HepG2 (cell line): ENCODE data around the gene RASGRP4. TPM values are rescaled to one million over a fixed set of nuclear protein-coding genes. Genes with fewer than 3 reads are reported as not detected.
"Not testable (repeated sequence)": the region's sequence is repeated elsewhere in the genome, so short reads cannot be mapped to it uniquely, and the experiment has no call there.

Source experiments
- ATAC-seq: fragments of 200-7000 bp; cut with Tn5 transposase; 3 replicates; pipeline ENCODE4 v1.9.1; 2020; ENCODE audit warnings: mild to moderate bottlenecking, moderate library complexity
- BruUV-seq: library from RNA; stranded (reverse); fragments of 400-500 nt; replicated peaks from 2 replicates; lab custom pipeline; 2021; lab: Mats Ljungman, UMichigan
- CTCF ChIA-PET: fragments of 300-600 bp; formaldehyde crosslinking; extraction: SDS; loops from one replicate; lab custom pipeline; 2021; ENCODE audit warnings: low total read pairs, inconsistent platforms, low intra/inter-chr PET ratio; lab: Yijun Ruan, JAX
- POLR2A ChIA-PET: fragments of 350-600 bp; sonication (Branson Sonifier 250); formaldehyde crosslinking; loops from one replicate; lab custom pipeline; 2020; ENCODE audit warnings: antibody characterized with exemption, inconsistent platforms; lab: Yijun Ruan, JAX
- DNase-seq: peaks from one replicate; pipeline ENCODE4 v3.0.0-alpha.2; 2015; ENCODE audit warnings: low spot score
- FAIRE-seq: peaks from 3 replicates; lab custom pipeline; 2011; peaks lifted over from hg19 to GRCh38; lab: Jason Lieb, UNC
- H2AFZ ChIP-seq: one replicate; pipeline ENCODE4 v1.6.1; 2011; ENCODE audit warnings: low read length, inconsistent platforms
- H3K27ac ChIP-seq: fragments of 300-600 bp; 3 replicates; pipeline ENCODE4 v1.8.0; 2011; ENCODE audit warnings: mixed run types, mild to moderate bottlenecking, mixed read lengths, low read length, inconsistent platforms; ENCODE audit not compliant: insufficient read depth; ENCODE audit errors: extremely low read length
- H3K27me3 ChIP-seq, 2 experiments: fragments of 200-600 bp in 1 of 2; 2 replicates in 1 of 2; 3 replicates in 1 of 2; pipeline versions ENCODE4 v1.6.0 to v1.8.0; 2011; ENCODE audit warnings: low read length in 2 of 2, mild to moderate bottlenecking in 2 of 2, moderate library complexity in 2 of 2, inconsistent platforms in 1 of 2; ENCODE audit not compliant: insufficient read depth in 2 of 2, control insufficient read depth in 1 of 2
- H3K36me3 ChIP-seq, 2 experiments: fragments of 200-600 bp in 1 of 2; replicated peaks in 1 of 2; 2 replicates in 1 of 2; 3 replicates in 1 of 2; pipeline versions ENCODE4 v1.5.1 to v1.8.0; 2011; ENCODE audit warnings: low read length in 2 of 2, inconsistent platforms in 1 of 2; ENCODE audit not compliant: insufficient read depth in 2 of 2, control insufficient read depth in 1 of 2
- H3K4me1 ChIP-seq: 2 replicates; pipeline ENCODE4 v1.5.1; 2012; ENCODE audit warnings: low read length, inconsistent platforms; ENCODE audit not compliant: insufficient read depth
- H3K4me2 ChIP-seq: 2 replicates; pipeline ENCODE4 v1.6.0; 2011; ENCODE audit warnings: low read depth, low read length, inconsistent platforms
- H3K4me3 ChIP-seq, 3 experiments: fragments of 200-600 bp in 1 of 3; sonication (generic), shearing (Covaris generic) in 1 of 3; replicated peaks in 1 of 3; 2 replicates each; pipeline ENCODE4 v1.5.1; 2011 to 2016; ENCODE audit warnings: low read length in 3 of 3, inconsistent platforms in 2 of 3, low read depth in 2 of 3, mild to moderate bottlenecking in 2 of 3, control low read depth in 1 of 3, mixed read lengths in 1 of 3; ENCODE audit not compliant: insufficient read depth in 1 of 3
- H3K79me2 ChIP-seq: one replicate; pipeline ENCODE4 v1.6.1; 2011; ENCODE audit warnings: low read length, inconsistent platforms; ENCODE audit not compliant: insufficient read depth
- H3K9ac ChIP-seq: 2 replicates; pipeline ENCODE4 v1.6.0; 2011; ENCODE audit warnings: mild to moderate bottlenecking, low read depth, low read length, inconsistent platforms; ENCODE audit not compliant: insufficient read depth
- H3K9me3 ChIP-seq: 2 replicates; pipeline ENCODE4 v1.5.1; 2012; ENCODE audit warnings: mild to moderate bottlenecking, low read length
- H4K20me1 ChIP-seq: 2 replicates; pipeline ENCODE4 v1.6.0; 2011; ENCODE audit warnings: inconsistent platforms, mild to moderate bottlenecking, low read length, moderate library complexity; ENCODE audit not compliant: insufficient read depth
- CREB1 ChIP-seq, 2 experiments: fragments of 450-650 bp in 1 of 2; IDR thresholded peaks; 2 replicates each; pipeline ENCODE4 v1.6.1; 2016 to 2017; ENCODE audit warnings: control low read depth in 1 of 2, mild to moderate bottlenecking in 1 of 2, missing compliant biosample characterization in 1 of 2, missing genetic modification characterization in 1 of 2
- MAFK ChIP-seq, 2 experiments: IDR thresholded peaks in 1 of 2; conservative IDR thresholded peaks in 1 of 2; 2 replicates each; pipeline ENCODE4 v1.6.1; 2011; ENCODE audit warnings: improper control_type of control experiment in 2 of 2, low read length in 2 of 2
- ZNF7 ChIP-seq: IDR thresholded peaks from 2 replicates; pipeline ENCODE4 v1.6.1; 2016; ENCODE audit warnings: missing biosample characterization, missing genetic modification reagents
- ZNF768 ChIP-seq: sonication (generic); formaldehyde crosslinking; IDR thresholded peaks from 2 replicates; pipeline ENCODE4 v1.4.0; 2020; ENCODE audit warnings: missing genetic modification reagents
- WGBS: methylation state at CpG from one replicate; pipeline ENCODE4 v1.1.6; 2017; ENCODE audit warnings: low lambda C conversion rate; 5-methylcytosine and 5-hydroxymethylcytosine counted together
- in situ Hi-C: cut with HindIII; loops from 2 replicates; pipeline ENCODE4 v1.10.0; 2017; ENCODE audit warnings: low pct_unique_long_range_greater_than_20kb; ENCODE audit not compliant: extremely low pct_ligation_motif_present
- intact Hi-C: fragments of 100-400 bp; cut with micrococcal nuclease; formaldehyde crosslinking; loops from one replicate; pipeline ENCODE4 v1.10.0; 2022; ENCODE audit not compliant: unreplicated experiment
- polyA plus RNA-seq, 8 experiments: library from polyadenylated mRNA; depleted of rRNA in 3 of 8; stranded (reverse) in 7 of 8; unstranded in 1 of 8; fragments of >200 nt; fragmentation: Illumina TruSeq in 4 of 8; extraction: Trizol in 4 of 8; gene quantifications; 2 replicates each; pipeline versions ENCODE4 v1.2.1 to v1.2.3, GENCODE V29; 2011 to 2016; ENCODE audit warnings: low read depth in 4 of 8, missing spikeins in 1 of 8, mixed read lengths in 1 of 8; ENCODE audit not compliant: insufficient read depth in 1 of 8
- total RNA-seq, 5 experiments: library from RNA; depleted of rRNA; stranded (reverse); fragments of >200 nt; fragmentation: Illumina TruSeq; extraction: Trizol; gene quantifications; 2 replicates each; pipeline ENCODE4 v1.2.3, GENCODE V29; 2016; ENCODE audit warnings: low read depth in 1 of 5
- TF ChIP-seq, protein P1 (sequence below), 2 experiments: IDR thresholded peaks; 2 replicates each; pipeline ENCODE4 v1.6.1; 2011 to 2012; ENCODE audit warnings: low read length in 2 of 2, borderline replicate concordance in 1 of 2, low read depth in 1 of 2, mild to moderate bottlenecking in 1 of 2, moderate library complexity in 1 of 2
- TF ChIP-seq, protein P2 (sequence below): IDR thresholded peaks from 2 replicates; pipeline ENCODE4 v1.6.1; 2018; ENCODE audit warnings: missing genetic modification reagents, mild to moderate bottlenecking, missing compliant biosample characterization

Gene RASGRP4
- total and polyA plus RNA-seq, 2 of the 13 experiments (the other 11 are each of a cell fraction or from before 2014, with no cell fraction given): not detected

DNA sequence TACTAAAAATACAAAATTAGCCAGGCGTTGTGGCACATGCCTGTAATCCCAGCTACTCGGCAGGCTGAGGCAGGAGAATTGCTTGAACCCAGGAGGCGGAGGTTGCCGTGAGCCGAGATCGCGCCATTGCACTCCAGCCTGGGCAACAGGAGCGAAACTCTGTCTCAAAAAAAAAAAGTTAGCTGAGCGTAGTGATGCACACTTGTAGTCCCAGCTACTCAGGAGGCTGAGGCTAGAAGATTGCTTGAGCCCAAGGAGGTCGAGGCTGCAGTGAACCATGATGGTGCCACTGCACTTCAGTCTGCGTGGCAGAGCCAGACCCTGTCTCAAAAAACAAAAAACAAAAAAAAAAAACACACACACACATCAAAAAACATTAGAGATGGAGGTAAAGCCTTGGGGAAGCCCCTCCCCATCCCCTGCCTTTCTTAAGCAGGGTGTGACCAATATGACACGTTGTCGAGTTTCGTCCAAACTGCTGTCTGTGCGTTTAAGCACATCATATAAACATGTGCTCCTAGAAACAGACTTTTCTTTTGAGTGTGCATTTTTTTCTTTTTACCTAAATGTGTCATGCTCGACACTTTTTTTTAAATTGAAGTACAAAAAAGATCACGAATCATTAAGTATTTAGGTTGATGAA lies 1.1 kb upstream of the RASGRP4 start:
- H3K9me3 ChIP-seq; H3K4me2 ChIP-seq; POLR2A ChIA-PET; H3K27me3 ChIP-seq; H3K9ac ChIP-seq; H3K36me3 ChIP-seq; H3K27ac ChIP-seq; intact Hi-C loops; CTCF ChIA-PET; DNase-seq; H3K4me1 ChIP-seq; ATAC-seq; in situ Hi-C loops; H3K4me3 ChIP-seq; BruUV-seq; FAIRE-seq; H4K20me1 ChIP-seq; H3K79me2 ChIP-seq; H2AFZ ChIP-seq; TF ChIP-seq CREB1 (CRISPR knock-in tag; IDR thresholded peaks at IDR 0.05): not testable (repeated sequence)
- TF ChIP-seq CREB1 (IDR thresholded peaks at IDR 0.05): peak; percentile 48; the same call in 1 of the 2 replicates
- TF ChIP-seq MAFK (conservative IDR thresholded peaks at IDR 0.05 in 1 of 2, IDR thresholded peaks at IDR 0.05 in 1 of 2; ENCODE audit: low read length in 2 of 2): peak in 1 of 2 experiments; percentile 10; a peak in 1 of 4 replicates
- WGBS: 39% methylated on average over 16 of the region's 17 CpGs

DNA sequence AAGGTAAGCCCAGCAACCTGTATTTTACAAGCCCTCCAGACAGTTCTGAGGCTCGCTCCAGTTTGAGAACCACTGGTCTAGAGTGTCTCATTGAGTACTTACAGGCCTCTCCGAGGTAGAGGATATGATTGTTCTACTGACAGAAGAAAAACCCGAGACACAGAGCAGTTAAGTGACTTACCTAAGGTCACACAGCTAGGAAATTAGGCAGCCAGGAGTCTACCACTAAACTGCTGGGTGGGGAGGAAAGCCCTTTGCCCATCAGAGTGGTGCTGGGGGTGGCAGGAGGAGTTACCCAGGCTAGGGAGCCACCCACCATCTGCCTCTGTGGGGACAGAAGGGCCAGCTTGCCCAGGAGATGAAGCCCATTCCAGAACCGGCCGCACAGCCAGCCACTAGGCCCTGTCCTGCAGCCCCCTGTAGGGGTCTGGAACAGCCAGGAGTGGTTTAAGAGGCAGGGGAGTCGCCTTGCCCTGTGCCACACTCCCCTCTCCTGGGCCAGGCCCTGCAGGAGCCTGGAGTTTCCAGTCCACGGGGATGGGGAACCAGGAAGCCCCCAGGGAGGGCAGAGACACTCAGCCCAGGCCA lies 703 bp downstream of the RASGRP4 start:
- H3K4me2 ChIP-seq: no peak overlapping the region
- ATAC-seq (no peak; the same call in 2 of the 3 replicates), DNase-seq (no peak), FAIRE-seq (no peak)
- intact Hi-C loops (no loop called here), in situ Hi-C loops (no loop called here)
- no TSS peak for BruUV-seq
- TF ChIP-seq, protein P1, sequence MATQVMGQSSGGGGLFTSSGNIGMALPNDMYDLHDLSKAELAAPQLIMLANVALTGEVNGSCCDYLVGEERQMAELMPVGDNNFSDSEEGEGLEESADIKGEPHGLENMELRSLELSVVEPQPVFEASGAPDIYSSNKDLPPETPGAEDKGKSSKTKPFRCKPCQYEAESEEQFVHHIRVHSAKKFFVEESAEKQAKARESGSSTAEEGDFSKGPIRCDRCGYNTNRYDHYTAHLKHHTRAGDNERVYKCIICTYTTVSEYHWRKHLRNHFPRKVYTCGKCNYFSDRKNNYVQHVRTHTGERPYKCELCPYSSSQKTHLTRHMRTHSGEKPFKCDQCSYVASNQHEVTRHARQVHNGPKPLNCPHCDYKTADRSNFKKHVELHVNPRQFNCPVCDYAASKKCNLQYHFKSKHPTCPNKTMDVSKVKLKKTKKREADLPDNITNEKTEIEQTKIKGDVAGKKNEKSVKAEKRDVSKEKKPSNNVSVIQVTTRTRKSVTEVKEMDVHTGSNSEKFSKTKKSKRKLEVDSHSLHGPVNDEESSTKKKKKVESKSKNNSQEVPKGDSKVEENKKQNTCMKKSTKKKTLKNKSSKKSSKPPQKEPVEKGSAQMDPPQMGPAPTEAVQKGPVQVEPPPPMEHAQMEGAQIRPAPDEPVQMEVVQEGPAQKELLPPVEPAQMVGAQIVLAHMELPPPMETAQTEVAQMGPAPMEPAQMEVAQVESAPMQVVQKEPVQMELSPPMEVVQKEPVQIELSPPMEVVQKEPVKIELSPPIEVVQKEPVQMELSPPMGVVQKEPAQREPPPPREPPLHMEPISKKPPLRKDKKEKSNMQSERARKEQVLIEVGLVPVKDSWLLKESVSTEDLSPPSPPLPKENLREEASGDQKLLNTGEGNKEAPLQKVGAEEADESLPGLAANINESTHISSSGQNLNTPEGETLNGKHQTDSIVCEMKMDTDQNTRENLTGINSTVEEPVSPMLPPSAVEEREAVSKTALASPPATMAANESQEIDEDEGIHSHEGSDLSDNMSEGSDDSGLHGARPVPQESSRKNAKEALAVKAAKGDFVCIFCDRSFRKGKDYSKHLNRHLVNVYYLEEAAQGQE (IDR thresholded peaks at IDR 0.05; ENCODE audit: borderline replicate concordance in 1 of 2, low read depth in 1 of 2, low read length in 2 of 2): no peak
- peak; percentile 68 for TF ChIP-seq ZNF768 (CRISPR knock-in tag)
- TF ChIP-seq ZNF7 (CRISPR knock-in tag): no peak
- TF ChIP-seq, protein P2, sequence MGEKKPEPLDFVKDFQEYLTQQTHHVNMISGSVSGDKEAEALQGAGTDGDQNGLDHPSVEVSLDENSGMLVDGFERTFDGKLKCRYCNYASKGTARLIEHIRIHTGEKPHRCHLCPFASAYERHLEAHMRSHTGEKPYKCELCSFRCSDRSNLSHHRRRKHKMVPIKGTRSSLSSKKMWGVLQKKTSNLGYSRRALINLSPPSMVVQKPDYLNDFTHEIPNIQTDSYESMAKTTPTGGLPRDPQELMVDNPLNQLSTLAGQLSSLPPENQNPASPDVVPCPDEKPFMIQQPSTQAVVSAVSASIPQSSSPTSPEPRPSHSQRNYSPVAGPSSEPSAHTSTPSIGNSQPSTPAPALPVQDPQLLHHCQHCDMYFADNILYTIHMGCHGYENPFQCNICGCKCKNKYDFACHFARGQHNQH (CRISPR knock-in tag): no peak
- no peak overlapping the region for H3K9ac ChIP-seq
- peaks cover 3 to 21% of the 10 kb centered on the region in 2 experiments; a peak in 3 of 5 replicates for H3K27me3 ChIP-seq
- no peak overlapping the region for H3K27ac ChIP-seq
- H2AFZ ChIP-seq: no peak overlapping the region
- no peaks in the 10 kb centered on the region for H3K4me1 ChIP-seq
- no peaks in the 10 kb centered on the region for H3K9me3 ChIP-seq
- no peaks in the 10 kb centered on the region for H3K79me2 ChIP-seq
- WGBS: 1% methylated on average over 4 of the region's 7 CpGs
- POLR2A ChIA-PET: no interaction called here
- H4K20me1 ChIP-seq: no peaks in the 10 kb centered on the region
- CTCF ChIA-PET: no interaction called here
- H3K36me3 ChIP-seq: no peaks in the 10 kb centered on the region
- H3K4me3 ChIP-seq: no peak overlapping the region
